HepG2 (cell line): ENCODE results near the gene ING2. TPM values are rescaled to one million over a fixed set of nuclear protein-coding genes. Genes with fewer than 3 reads are reported as not detected.

ENCODE experiments used
- AKAP8 ChIP-seq: sonication (generic); formaldehyde crosslinking; IDR thresholded peaks from 2 replicates; pipeline ENCODE4 v1.5.1; 2020; ENCODE audit warnings: mild to moderate bottlenecking, missing genetic modification reagents
- CHD2 ChIP-seq: IDR thresholded peaks from 2 replicates; pipeline ENCODE4 v1.6.1; 2011; ENCODE audit warnings: low read depth, low read length, improper control_type of control experiment
- GTF2F1 ChIP-seq: fragments of 150-350 bp; IDR thresholded peaks from 2 replicates; pipeline ENCODE4 v1.6.1; 2014; ENCODE audit warnings: low read length
- HNRNPLL ChIP-seq: fragments of 200-400 bp; formaldehyde crosslinking; IDR thresholded peaks from 2 replicates; pipeline ENCODE4 v1.6.1; 2017; ENCODE audit warnings: mild to moderate bottlenecking, low read depth, low read length; ENCODE audit not compliant: poor library complexity, severe bottlenecking
- HOMEZ ChIP-seq: IDR thresholded peaks from 2 replicates; pipeline ENCODE4 v1.6.1; 2016; ENCODE audit warnings: low read depth
- MIER2 ChIP-seq: IDR thresholded peaks from 2 replicates; pipeline ENCODE4 v1.6.1; 2016; ENCODE audit warnings: missing biosample characterization, missing genetic modification reagents
- MXD1 ChIP-seq: sonication (generic); formaldehyde crosslinking; IDR thresholded peaks from 2 replicates; pipeline ENCODE4 v1.4.0; 2020; ENCODE audit warnings: mild to moderate bottlenecking, missing genetic modification reagents
- RBM39 ChIP-seq: fragments of 200-400 bp; formaldehyde crosslinking; IDR thresholded peaks from one replicate; pipeline ENCODE4 v1.6.1; 2018; ENCODE audit warnings: antibody characterized with exemption, mild to moderate bottlenecking, low read depth, low read length; ENCODE audit not compliant: poor library complexity, severe bottlenecking
- RFXAP ChIP-seq: sonication (generic); formaldehyde crosslinking; IDR thresholded peaks from 2 replicates; pipeline ENCODE4 v1.4.0; 2020; ENCODE audit warnings: missing genetic modification reagents, borderline replicate concordance
- SALL1 ChIP-seq: sonication (generic); formaldehyde crosslinking; IDR thresholded peaks from 2 replicates; pipeline ENCODE4 v1.8.0; 2022; ENCODE audit warnings: mild to moderate bottlenecking, missing genetic modification reagents
- SKIL ChIP-seq: sonication (generic); formaldehyde crosslinking; IDR thresholded peaks from 2 replicates; pipeline ENCODE4 v1.8.0; 2022; ENCODE audit warnings: missing genetic modification reagents, mild to moderate bottlenecking, moderate library complexity, borderline replicate concordance
- ZBTB25 ChIP-seq: IDR thresholded peaks from 2 replicates; pipeline ENCODE4 v1.6.1; 2018; ENCODE audit warnings: missing genetic modification reagents
- ZC3H13 ChIP-seq: sonication (generic); formaldehyde crosslinking; IDR thresholded peaks from 2 replicates; pipeline ENCODE4 v1.8.1; 2023; ENCODE audit warnings: mild to moderate bottlenecking, missing genetic modification reagents, moderate library complexity
- ZNF577 ChIP-seq: sonication (generic); formaldehyde crosslinking; IDR thresholded peaks from 2 replicates; pipeline ENCODE4 v1.4.0; 2020; ENCODE audit warnings: mild to moderate bottlenecking, low read depth, missing genetic modification reagents, borderline replicate concordance
- ZNF607 ChIP-seq: sonication (generic); formaldehyde crosslinking; IDR thresholded peaks from 2 replicates; pipeline ENCODE4 v1.5.1; 2020; ENCODE audit warnings: missing genetic modification reagents, mild to moderate bottlenecking, borderline replicate concordance
- ZNF674 ChIP-seq: sonication (generic); formaldehyde crosslinking; IDR thresholded peaks from 2 replicates; pipeline ENCODE4 v1.5.0; 2020; ENCODE audit warnings: low read depth, mild to moderate bottlenecking, missing genetic modification reagents
- polyA plus RNA-seq, 8 experiments: library from polyadenylated mRNA; depleted of rRNA in 3 of 8; stranded (reverse) in 7 of 8; unstranded in 1 of 8; fragments of >200 nt; fragmentation: Illumina TruSeq in 4 of 8; extraction: Trizol in 4 of 8; gene quantifications; 2 replicates each; pipeline versions ENCODE4 v1.2.1 to v1.2.3, GENCODE V29; 2011 to 2016; ENCODE audit warnings: low read depth in 4 of 8, missing spikeins in 1 of 8, mixed read lengths in 1 of 8; ENCODE audit not compliant: insufficient read depth in 1 of 8
- total RNA-seq, 5 experiments: library from RNA; depleted of rRNA; stranded (reverse); fragments of >200 nt; fragmentation: Illumina TruSeq; extraction: Trizol; gene quantifications; 2 replicates each; pipeline ENCODE4 v1.2.3, GENCODE V29; 2016; ENCODE audit warnings: low read depth in 1 of 5
- TF ChIP-seq, protein P1 (sequence below): IDR thresholded peaks from 2 replicates; pipeline ENCODE4 v1.6.1; 2016; ENCODE audit warnings: missing genetic modification reagents, missing compliant biosample characterization
- TF ChIP-seq, protein P2 (sequence below): sonication (generic); formaldehyde crosslinking; IDR thresholded peaks from 2 replicates; pipeline ENCODE4 v1.4.0; 2020; ENCODE audit warnings: missing genetic modification reagents
- TF ChIP-seq, protein P3 (sequence below): IDR thresholded peaks from 2 replicates; pipeline ENCODE4 v1.6.1; 2016; ENCODE audit warnings: mild to moderate bottlenecking

The ING2 gene
- total and polyA plus RNA-seq, 2 of the 13 experiments (the other 11 are each of a cell fraction or from before 2014, with no cell fraction given): 6.6 to 12.4 TPM

DNA sequence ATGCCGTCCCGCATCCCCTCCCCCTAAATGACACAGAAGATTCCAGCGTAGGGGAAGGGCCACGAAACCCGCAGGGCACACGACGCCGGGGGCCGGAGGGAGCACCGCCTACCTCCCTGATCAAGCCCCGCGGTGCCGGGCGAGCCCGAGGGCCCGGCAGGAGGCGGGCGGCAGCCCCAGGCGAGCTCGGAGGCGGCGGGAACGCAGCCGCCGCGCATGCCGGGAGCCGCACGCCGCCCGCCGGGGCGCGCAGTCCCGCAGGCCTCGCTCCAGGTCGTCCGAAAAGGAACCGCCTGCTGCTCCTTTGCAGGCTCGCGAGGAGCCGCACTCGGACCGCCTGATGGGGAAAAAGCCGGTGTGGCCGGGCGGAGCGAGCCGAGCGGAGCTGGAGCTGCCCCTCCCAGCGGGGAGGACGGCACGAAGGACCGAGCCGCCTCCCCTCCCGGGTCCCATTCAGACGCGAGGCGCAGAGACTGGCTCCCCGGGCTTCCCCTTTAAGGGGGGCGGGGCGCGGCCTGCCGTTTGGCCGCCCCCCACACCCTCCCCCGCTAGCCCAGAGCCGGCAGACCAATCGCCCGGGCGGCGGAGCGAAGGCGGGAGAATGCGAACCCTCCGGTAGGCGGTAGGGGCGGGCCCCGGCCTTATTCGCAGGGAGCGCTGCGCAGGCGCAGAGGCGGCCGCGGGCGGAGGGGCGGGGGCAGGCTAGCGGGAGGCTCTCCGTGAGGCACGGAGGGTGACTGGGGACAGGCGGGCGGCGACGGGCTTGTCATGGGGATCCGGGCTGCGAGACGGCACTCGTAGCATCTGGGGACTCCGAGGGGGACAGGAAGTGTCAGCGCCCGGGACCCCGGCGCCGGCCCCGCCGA is 561 bp upstream of the ING2 start (continued):
- TF ChIP-seq RBM39: peak; percentile 73
- TF ChIP-seq SALL1 (CRISPR knock-in tag): peak; percentile 30; the same call in 1 of the 2 replicates
- TF ChIP-seq SKIL (CRISPR knock-in tag): peak; percentile 64
- peak; percentile 97 for TF ChIP-seq ZNF607
- TF ChIP-seq MIER2 (CRISPR knock-in tag): no peak
- 0 out of 2 replicates have a peak, but pooled peaks have one; percentile 23 for TF ChIP-seq AKAP8
- TF ChIP-seq GTF2F1: 0 out of 2 replicates have a peak, but pooled peaks have one; percentile 10
- TF ChIP-seq ZNF674 (CRISPR knock-in tag): 0 out of 2 replicates have a peak, but pooled peaks have one; percentile 51
- peak; percentile 65; the same call in 1 of the 2 replicates for TF ChIP-seq ZBTB25 (CRISPR knock-in tag)
- TF ChIP-seq HNRNPLL: peak; percentile 87
- TF ChIP-seq RFXAP (CRISPR knock-in tag): peak; percentile 59; the same call in 1 of the 2 replicates
- TF ChIP-seq, protein P1, sequence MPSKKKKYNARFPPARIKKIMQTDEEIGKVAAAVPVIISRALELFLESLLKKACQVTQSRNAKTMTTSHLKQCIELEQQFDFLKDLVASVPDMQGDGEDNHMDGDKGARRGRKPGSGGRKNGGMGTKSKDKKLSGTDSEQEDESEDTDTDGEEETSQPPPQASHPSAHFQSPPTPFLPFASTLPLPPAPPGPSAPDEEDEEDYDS (CRISPR knock-in tag): peak; percentile 47; the same call in 1 of the 2 replicates
- TF ChIP-seq CHD2: peak; percentile 58; the same call in 1 of the 2 replicates
- peak; percentile 15; the same call in 1 of the 2 replicates for TF ChIP-seq HOMEZ (CRISPR knock-in tag)
- TF ChIP-seq, protein P2, sequence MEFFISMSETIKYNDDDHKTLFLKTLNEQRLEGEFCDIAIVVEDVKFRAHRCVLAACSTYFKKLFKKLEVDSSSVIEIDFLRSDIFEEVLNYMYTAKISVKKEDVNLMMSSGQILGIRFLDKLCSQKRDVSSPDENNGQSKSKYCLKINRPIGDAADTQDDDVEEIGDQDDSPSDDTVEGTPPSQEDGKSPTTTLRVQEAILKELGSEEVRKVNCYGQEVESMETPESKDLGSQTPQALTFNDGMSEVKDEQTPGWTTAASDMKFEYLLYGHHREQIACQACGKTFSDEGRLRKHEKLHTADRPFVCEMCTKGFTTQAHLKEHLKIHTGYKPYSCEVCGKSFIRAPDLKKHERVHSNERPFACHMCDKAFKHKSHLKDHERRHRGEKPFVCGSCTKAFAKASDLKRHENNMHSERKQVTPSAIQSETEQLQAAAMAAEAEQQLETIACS (CRISPR knock-in tag): 0 out of 2 replicates have a peak, but pooled peaks have one; percentile 26
- peak; percentile 22; the same call in 1 of the 2 replicates for TF ChIP-seq MXD1 (CRISPR knock-in tag)
- TF ChIP-seq ZC3H13: peak; percentile 84
- TF ChIP-seq ZNF577: no peak
- TF ChIP-seq, protein P3, sequence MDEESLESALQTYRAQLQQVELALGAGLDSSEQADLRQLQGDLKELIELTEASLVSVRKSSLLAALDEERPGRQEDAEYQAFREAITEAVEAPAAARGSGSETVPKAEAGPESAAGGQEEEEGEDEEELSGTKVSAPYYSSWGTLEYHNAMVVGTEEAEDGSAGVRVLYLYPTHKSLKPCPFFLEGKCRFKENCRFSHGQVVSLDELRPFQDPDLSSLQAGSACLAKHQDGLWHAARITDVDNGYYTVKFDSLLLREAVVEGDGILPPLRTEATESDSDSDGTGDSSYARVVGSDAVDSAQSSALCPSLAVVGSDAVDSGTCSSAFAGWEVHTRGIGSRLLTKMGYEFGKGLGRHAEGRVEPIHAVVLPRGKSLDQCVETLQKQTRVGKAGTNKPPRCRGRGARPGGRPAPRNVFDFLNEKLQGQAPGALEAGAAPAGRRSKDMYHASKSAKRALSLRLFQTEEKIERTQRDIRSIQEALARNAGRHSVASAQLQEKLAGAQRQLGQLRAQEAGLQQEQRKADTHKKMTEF: peak; percentile 89
